ENCODE measurements around the gene BHLHA9.

BHLHA9 gene

DNA sequence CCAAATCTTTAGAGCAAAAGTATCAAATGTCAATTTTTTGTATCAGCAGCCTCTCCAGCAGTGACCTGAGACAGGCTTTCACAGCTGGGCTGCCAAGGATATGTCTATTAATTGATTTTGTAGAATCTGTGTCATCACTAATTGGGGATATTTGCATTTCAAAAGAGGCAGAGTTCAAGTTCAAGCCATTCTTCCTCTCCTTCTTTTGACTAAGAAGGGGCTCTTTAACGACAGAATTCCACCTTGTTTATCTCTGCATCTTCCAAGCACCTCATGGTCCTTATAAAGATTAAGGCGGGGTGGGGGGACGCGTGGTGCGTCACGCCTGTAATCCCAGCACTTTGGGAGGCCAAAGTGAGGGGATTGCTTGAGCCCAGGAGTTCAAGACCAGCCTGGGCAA lies 15.2 kb upstream of the BHLHA9 start:
- no peak for DNase-seq (ENCODE audit: low read depth in 2 of 2)

DNA sequence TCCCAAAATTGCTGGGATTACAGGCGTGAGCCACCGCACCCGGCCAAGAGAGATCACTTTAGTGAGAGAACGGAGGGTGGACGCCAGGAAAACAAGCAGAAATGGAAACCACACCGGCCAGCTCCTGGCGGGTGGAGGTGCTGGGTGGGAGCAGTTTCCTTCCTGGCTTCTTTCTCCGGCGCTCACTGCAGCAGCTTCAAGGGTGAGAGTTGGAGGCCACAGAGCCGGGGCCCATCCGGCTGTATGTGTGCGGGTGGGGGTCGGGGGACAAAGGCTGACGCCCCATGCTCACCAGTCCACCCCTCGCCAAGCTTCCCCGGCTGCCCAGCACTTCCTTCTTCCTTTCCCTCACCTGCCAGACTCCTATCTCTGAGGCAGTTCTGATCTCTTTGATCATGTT lies 13.5 kb upstream of the BHLHA9 start:
- DNase-seq (ENCODE audit: low read depth in 2 of 2): no peak

DNA sequence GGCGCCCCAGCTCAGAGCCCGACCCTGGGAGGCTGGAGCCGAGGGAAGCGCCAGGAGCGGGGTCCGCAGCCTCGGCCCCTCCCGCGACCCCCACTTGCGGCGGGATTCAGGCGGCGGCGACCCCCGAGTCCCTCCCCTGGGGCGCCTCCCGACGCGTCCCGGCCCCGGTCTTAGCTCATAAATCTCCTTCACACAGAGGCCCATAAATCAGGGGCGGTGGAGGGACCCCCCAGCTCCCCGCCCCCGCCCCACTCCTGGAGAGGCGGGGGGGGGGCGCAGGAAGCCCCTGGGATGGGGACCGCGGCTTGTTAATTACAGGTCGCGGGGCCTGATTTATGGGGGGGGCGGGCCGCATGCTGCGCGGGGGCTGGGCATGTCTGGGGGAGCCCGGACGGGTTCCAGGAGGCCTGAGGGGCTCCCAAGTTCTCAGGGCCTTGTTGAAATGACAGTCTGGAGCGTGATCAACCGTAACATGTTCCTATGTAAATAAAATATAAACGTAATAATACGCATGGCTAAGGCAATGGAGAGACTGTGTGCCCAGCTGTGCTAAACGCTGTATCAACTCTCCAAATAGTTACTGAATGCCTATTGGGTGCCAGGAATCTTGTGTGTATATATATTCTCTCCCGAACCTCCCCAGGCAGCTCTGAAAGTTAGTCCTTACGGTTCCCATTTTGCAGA lies 10.0 kb upstream of the BHLHA9 start:
- no peak for DNase-seq (ENCODE audit: low read depth in 2 of 2)

DNA sequence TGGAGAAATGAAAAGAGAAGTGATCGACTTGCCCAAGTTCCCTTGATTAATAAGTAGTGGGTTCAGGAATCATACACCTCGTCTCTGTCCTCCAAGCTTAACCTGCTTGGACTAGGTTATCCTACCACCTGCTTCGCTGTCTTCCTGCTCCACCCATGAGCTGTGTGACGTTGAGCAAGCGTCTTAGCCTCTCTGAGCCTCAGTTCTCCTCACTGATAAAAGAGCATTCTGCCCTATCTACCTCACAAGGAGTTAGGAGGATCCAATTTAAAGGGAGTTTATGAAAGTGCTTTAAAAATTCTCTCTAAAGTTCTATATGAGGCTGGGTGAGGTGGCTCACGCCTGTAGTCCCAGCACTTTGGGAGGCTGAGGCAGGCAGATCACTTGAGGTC lies 9.5 kb upstream of the BHLHA9 start:
- DNase-seq (ENCODE audit: low read depth in 2 of 2): no peak

DNA sequence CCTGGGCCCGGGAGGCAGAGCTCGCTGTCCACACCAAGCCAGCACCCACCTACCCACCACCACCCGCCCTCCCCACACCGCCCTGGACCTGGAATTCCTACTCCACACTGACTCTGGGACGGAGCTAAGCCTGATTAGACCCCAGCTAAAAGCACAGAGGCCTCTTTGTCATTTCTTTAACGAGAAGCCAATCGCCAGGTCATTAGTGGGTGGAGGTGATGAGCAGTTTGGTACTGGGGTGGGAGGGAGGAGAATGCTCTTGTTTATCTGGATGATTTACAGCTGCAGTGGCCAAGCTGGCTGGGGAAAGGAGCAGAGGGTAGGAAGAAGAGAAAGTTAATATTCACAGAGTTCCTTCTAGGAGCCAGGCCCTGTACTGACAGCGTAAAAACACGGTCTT lies 6.0 kb upstream of the BHLHA9 start:
- no peak for DNase-seq (ENCODE audit: low read depth in 2 of 2)

DNA sequence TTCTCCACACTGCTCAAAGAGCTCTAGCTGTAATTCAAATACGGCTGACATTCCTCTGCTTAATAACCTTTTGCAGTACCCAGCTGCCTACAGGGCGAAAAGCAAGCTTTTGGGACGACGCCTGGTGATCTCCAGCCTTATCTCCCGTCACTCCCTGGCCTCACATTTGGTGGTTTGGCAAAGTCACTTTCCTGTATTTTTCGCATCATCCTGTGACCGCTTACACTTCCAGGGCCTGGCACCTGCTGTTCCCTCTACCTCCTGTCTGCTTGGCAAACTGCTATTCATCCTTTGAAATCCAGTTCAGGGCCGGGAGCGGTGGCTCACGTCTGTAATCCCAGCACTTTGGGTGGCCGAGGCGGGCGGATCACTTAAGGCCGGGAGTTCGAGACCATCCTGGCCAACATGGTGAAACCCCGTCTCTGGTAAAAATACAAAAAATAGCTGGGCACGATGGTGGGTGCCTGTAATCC lies 2.7 kb upstream of the BHLHA9 start:
- no peak for DNase-seq (ENCODE audit: low read depth in 2 of 2)

DNA sequence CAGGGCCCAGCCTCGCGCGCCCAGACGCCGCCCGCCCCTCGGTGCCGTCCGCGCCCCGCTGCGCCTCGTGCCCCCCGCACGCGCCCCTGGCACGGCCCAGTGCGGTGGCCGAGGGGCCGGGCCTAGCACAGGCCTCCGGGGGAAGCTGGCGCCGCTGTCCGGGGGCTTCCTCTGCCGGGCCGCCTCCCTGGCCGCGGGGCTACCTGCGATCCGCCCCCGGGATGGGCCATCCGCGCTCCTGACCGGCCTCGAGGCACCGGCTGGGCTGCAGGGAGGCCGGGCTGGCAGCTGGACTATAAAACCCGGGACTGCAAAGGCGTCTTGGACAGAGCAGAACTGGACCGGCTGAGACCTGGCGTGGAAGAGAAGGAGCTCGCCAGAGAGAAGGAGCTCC lies 783 bp downstream of the BHLHA9 start:
- DNase-seq (ENCODE audit: low read depth in 2 of 2): no peak

DNA sequence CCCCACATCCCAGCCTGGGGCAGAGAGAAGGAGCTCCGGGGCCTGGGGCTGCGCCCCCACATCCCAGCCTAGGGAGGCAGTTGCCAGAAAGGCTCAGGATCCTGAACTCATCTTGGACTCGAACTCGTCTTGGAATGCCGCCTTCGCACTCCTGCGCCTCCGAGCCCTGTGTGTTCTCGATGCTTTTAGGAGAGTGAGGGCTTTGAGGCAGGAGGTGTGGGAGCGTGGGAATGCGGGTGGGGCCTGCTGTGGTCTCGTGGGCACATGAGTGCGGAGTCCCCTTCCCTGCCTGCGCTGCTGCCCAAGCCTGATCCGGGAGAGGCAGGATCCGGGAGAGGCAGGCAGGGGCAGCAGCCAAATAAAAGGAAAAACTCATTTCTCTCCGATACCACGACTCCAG lies 1.2 kb downstream of the BHLHA9 start:
- no peak for DNase-seq (ENCODE audit: low read depth in 2 of 2)

DNA sequence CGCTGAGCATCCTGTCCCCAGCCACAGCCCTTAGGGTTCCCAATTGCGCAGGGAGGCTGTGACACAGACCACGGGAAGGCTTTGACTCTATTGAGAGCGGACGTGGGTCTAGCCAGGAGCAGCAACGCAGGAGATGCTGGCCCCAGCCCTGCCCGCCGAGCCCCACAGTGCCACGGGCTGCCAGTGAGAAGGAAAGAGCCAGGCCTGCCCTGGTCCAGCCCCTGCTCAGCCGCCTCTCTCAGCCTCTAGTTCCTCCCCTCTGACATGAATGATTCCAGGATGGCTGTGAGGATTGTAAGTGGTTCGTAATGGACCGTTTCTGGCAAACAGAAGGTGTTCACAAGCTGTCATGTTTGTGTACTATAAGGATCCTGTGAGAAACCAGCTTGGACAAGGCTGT lies 2.5 kb downstream of the BHLHA9 start:
- no peak for DNase-seq (ENCODE audit: low read depth in 2 of 2)

DNA sequence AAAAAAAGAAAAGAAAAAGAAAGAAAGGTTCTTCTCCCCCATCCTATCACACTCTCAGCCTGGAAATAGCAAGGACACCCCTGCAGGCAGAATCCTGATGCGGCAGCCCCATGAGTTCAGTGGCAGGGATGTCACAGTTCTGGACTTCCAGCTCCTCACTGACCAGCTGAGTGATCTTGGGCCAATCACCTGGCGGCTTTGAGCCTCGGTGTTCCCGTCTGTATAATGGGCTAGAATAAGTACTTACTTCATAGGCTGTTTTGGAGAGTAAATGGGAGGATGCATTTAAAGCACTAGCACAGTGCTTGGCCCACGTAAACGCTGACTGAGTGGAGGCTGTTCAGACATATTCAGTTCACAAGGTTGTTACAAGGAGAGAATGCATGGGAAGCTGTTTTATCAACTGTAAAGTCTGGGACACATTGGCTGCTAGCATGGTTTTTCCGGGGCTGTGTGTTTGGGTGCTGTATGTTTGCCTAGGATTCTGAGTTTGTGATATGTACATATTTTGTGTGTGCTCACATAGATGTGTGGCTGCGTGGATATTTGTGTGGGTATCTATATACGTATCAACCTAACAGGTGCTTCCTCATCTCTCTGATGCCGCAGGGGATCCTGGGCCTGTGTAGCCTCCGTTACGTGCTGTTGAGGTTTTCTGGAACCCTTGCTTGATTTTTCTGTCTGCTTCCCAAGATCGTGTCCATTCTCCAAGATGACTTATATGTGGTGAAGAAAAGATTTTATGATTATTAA lies 3.4 kb downstream of the BHLHA9 start:
- no peak for DNase-seq (ENCODE audit: low read depth in 2 of 2)

DNA sequence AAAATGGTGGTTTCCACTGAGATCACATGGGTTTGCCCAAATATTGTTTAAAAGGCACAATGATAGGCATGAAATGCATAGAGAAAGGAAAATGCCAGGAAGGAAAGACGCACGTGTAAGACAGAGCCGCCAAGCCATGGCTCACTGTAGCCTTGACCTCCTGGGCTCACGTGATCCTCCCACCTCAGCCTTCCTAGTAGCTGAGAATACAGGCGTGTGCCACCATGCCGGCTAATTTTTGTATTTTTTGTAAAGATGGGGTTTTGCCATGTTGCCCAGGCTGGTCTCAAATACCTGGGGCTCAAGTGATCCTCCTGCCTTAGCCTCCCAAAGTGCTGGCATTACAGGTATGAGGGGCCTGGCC lies 4.0 kb downstream of the BHLHA9 start:
- no peak for DNase-seq (ENCODE audit: low read depth in 2 of 2)

DNA sequence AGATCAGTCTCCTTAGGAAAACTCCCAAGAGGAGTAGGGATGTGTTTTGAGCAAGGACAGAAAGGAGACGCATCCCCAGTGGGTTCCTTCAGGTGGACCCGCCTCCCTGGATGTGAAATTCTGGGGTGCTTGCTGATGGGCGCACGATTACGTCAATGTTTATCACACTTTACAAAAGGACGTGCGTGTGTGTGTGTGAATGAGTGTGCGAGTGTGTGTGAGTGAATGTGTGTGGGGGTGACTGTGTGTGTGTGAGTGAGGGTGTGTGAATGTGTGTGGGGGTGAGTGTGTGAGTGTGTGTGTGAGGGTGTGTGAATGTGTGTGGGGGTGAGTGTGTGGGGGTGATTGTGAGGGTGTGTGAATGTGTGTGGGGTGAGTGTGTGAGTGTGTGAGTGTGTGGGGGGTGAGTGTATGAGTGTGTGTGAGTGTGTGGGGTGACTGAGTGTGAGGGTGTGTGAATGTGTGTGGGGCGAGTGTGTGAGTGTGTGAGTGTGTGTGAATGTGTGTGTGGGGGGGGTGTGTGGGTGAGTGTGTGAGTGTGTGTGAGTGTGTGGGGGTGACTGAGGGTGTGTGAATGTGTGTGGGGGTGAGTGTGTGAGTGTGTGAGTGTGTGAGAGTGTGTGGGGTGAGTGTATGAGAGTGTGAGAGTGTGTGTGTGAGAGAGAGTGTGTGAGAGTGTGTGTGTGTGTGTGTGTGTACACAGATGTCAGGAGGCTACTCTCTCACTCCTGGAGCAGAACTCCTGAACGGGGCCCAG lies 5.1 kb downstream of the BHLHA9 start:
- no peak for DNase-seq (ENCODE audit: low read depth in 2 of 2)

DNA sequence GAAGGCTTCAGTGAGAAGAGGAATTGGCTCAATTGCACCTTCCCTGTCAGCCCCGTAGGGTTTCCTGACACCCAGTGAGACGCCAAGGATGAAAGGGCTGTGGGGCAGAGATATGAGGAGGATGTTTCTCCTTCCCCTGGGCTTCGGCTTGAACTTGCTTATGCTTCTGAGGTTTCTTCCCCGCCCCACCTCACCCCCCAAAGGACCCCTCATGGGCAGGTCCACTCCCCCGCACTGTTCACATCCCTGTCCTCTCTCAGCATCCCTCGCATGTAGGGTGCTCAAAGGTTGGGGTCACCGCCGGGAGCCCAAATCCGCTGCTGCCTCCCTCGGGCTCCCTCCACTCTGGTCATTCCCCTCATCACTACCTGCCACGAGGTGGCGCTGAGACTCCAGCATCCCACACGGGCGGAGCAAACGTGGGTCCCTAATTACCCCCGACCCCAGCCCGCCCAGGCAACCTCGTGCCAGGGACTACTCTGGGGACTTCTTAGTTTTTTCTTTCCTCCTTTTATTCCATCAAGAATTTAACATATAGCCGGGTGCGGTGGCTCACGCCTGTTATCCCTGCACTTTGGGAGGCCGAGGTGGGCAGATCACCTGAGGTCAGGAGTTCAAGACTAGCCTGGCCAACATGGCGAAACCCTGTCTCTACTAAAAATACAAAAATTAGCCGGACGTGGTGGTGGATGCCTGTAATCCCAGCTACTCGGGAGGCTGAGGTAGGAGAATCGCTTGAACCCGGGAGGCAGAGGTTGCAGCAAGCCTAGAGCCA lies 5.9 kb downstream of the BHLHA9 start:
- peak; percentile 49 to 54 for DNase-seq (ENCODE audit: low read depth in 2 of 2)

DNA sequence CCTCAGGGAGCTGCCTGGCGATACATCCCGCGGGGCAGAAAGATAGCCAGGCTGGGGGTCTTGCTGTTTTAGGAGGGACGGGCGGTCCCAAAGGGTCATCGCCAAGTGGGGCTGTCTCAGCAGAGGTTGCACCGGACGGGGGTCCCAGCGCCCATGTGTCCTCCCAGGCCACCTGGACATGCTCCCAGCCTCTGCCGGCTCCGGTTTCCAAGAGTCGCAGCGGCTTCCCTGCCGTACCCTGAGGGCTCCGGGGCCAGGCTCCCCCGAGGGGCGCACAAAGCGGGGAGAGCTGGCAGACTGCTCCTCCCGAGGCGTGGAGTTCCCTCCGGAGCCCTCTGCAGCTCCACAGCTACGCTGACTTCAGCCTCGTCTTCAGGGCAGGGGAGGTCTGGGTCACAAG lies 10.4 kb downstream of the BHLHA9 start:
- no peak for DNase-seq (ENCODE audit: low read depth in 2 of 2)

DNA sequence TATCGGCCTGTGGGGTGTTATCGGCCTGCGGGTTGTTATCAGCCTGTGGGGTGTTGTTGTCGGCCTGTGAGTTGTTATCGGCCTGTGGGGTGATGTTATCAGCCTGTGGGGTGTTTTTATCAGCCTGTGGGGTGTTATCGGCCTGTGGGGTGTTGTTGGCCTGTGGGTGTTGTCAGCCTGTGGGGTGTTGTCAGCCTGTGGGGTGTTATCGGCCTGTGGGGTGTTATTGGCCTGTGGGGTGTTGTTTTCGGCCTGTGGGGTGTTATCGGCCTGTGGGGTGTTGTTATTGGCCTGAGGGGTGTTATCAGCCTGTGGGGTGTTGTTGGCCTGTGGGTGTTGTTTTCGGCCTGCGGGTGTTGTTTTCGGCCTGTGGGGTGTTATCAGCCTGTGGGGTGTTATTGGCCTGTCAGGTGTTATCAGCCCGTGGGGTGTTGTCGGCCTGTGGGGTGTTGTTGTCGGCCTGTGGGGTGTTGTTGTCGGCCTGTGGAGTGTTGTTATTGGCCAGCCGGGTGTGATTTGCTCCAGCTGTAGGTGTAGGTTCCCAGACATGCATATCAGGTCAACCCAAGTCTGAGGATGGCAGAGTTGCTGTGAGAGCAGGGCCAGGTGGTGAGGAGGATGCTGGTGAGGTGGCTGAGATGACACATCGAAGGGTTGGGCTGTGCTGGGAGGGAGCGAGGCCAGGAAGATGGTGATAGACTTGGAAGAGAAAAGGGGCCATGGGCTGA lies 16.3 kb downstream of the BHLHA9 start:
- DNase-seq (ENCODE audit: low read depth in 2 of 2): no peak

DNA sequence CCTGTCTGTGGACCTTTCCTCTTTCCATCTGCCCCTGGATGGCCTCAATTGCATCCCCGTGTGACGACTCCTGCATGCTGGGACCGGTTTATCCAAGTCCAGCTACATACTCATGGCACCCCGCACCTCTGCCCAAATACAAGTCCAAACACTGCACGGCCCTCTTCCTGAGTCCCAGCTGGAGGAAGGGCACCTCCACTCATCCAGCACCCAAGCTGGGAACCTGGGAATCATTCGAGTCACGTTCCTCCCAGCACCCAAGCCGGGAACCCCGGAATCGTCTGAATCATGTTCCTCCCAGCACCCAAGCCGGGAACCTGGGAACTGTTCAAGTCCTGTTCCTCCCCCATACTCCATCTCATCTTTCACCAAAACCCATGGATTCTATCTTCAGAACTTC lies 19.5 kb downstream of the BHLHA9 start:
- no peak for DNase-seq (ENCODE audit: low read depth in 2 of 2)

DNA sequence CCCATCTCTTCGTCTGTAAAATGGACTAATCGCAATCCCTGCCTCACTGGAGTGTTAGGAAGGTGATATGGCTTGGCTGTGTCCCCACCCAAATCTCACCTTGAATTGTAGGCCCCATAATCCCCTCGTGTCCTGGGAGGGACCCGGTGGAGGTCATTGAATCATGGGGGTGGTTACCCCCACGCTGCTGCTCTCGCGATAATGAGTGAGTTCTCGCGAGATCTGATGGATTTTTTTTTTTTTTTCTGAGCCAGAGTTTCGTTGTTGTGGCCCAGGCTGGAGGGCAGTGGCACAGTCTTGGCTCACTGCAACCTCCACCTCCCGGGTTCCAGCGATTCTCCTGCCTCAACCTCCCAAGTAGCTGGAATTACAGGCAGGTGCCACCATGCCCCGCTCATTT lies 20.4 kb downstream of the BHLHA9 start:
- no peak for DNase-seq (ENCODE audit: low read depth in 2 of 2)

DNA sequence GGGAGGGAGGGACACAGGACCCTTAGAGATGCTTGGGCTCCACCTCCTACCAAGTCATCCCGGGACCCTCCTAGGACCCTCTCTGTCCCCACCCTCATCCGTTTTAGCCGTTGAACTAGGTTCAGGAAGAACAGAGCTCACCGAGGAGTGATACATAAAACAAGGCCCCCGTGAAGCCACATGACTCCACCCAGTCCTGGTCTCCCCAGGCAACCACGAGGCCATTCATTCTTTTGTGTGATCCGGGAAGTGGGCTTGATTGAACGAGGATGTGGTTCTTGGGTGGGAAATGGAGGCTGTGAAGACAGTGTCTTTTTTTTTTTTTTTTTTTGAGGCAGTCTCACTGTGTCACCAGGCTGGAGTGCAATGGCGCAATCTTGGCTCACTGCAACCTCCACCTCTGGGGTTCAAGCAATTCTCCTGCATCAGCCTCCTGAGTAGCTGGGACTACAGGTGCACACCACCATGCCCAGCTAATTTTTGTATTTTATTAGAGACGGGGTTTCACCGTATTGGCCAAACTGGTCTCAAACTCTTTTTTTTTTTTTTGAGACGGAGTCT lies 24.0 kb downstream of the BHLHA9 start:
- peak; percentile 66 for DNase-seq (ENCODE audit: low read depth in 2 of 2)

DNA sequence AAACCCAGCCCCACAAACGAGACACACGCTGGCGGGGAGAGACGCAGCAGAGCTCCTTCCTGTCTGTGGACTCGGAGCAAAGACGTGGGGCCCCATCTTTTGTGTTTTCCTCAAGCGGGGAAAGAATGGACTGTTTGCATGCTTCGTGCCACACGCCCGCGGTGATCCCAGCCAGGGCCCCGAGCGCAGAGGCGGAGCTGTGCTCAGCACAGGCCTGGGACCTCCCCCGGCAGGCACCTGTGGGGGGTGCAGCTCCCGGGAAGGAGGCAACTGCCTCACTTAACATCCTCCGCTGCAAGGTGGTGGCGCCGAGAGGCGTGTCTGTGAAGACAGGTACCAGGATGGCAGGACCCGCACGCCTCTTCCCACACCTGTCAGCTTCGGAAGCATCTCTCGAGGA lies 28.4 kb downstream of the BHLHA9 start:
- peak in 1 of 2 donors; percentile 9 for DNase-seq (ENCODE audit: low read depth in 2 of 2)

DNA sequence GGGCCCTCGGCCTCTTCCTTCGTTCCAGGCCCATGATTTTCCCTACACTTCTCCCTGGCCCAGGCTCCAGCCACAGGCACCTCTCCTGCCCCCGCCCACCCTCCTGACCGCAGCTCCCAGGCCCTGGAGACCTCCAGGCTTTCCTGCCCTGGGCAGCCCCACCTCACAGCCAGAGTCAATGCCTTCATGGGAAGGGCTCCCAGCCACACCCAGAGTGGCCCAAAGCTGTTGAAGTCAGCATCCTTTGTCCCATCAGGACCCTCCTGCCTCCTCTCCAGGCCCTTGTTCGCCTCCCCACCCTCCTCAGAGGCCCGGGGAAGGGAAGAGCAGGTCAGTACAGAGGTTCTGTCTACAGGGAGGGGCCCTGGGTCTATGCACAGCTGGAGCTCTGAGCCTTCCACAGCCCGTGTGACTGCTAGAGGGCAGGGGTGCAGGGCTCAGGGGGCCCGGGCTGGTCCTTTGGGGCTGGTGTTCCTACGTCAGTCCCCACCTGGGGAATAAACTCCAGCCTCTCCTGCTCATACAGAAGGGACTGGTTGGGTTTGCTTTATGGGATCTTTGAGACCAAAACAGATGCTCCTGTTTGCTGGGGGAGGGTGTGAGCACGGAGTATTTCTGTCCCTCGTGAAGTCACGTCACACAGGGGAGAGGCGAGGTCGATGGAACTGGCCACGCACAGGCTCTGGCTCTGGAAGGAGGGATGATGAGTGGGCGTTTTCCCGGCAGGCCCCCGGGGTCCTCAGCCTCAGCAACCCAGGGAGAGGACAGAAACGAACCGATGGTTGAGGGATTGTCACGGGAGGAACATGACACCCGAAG lies 29.5 kb downstream of the BHLHA9 start:
- no peak for DNase-seq (ENCODE audit: low read depth in 2 of 2)
